ENCODE data around the gene POU2AF3. TPM values are rescaled to one million over a fixed set of nuclear protein-coding genes. Genes with fewer than 3 reads are reported as not detected.

The POU2AF3 gene
- total and polyA plus RNA-seq, 10 of the 15 experiments (the other 5 are each of a cell fraction or from before 2014, with no cell fraction given): 0.17 TPM; not detected in 8

- ChIA-PET POLR2A (no interaction called here), SMC1A (ENCODE audit: uncharacterized antibody, unreplicated experiment) (no interaction called here), CTCF (interaction anchor here (1.5 kb wide), 1 partner anchor 117 kb away, joined by 5 read pairs; no protein-coding TSS in a partner anchor), RAD21 (ENCODE audit: unreplicated experiment) (no interaction called here)
- H3K4me1 ChIP-seq (ENCODE audit: control insufficient read depth, insufficient read depth, low read length): no peaks in the 10 kb centered on the region
- H3K27me3 ChIP-seq (replicated peaks in 1 of 2; ENCODE audit: control insufficient read depth in 2 of 2, insufficient read depth in 2 of 2, low read length in 1 of 2): no peaks in the 10 kb centered on the region; a peak in 1 of 4 replicates
- TF ChIP-seq NFXL1 (IDR thresholded peaks at IDR 0.05; ENCODE audit: borderline replicate concordance) (no peak), ZNF687 (IDR thresholded peaks at IDR 0.05) (no peak), EZH2 (IDR thresholded peaks at IDR 0.05; ENCODE audit: borderline replicate concordance, control insufficient read depth, low read depth, low read length) (no peak), FOS (IDR thresholded peaks at IDR 0.05; ENCODE audit: borderline replicate concordance, extremely low read depth, insufficient read length) (no peak), TCF12 (IDR thresholded peaks at IDR 0.05; ENCODE audit: low read depth, low read length) (no peak), IRF3 (IDR thresholded peaks at IDR 0.05) (no peak), E4F1 (IDR thresholded peaks at IDR 0.05; ENCODE audit: borderline replicate concordance, partially characterized antibody) (no peak), FOXK2 (IDR thresholded peaks at IDR 0.05) (no peak), SIX5 (IDR thresholded peaks at IDR 0.05; ENCODE audit: low read depth, low read length, severe bottlenecking) (no peak), CREB1 (IDR thresholded peaks at IDR 0.05; ENCODE audit: low read depth) (no peak)
- TF ChIP-seq, protein P1, sequence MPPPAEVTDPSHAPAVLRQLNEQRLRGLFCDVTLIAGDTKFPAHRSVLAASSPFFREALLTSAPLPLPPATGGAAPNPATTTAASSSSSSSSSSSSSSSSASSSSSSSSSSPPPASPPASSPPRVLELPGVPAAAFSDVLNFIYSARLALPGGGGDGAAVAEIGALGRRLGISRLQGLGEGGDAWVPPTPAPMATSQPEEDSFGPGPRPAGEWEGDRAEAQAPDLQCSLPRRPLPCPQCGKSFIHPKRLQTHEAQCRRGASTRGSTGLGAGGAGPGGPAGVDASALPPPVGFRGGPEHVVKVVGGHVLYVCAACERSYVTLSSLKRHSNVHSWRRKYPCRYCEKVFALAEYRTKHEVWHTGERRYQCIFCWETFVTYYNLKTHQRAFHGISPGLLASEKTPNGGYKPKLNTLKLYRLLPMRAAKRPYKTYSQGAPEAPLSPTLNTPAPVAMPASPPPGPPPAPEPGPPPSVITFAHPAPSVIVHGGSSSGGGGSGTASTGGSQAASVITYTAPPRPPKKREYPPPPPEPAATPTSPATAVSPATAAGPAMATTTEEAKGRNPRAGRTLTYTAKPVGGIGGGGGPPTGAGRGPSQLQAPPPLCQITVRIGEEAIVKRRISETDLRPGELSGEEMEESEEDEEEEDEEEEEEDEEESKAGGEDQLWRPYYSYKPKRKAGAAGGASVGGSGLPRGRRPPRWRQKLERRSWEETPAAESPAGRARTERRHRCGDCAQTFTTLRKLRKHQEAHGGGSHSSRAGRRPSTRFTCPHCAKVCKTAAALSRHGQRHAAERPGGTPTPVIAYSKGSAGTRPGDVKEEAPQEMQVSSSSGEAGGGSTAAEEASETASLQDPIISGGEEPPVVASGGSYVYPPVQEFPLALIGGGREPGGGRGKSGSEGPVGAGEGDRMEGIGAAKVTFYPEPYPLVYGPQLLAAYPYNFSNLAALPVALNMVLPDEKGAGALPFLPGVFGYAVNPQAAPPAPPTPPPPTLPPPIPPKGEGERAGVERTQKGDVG (CRISPR knock-in tag; IDR thresholded peaks at IDR 0.05): no peak
- no peaks in the 10 kb centered on the region for H3K9me3 ChIP-seq (replicated peaks; ENCODE audit: control insufficient read depth, insufficient read depth, low read length)
- no peaks in the 10 kb centered on the region for H3K79me2 ChIP-seq (ENCODE audit: control insufficient read depth, insufficient read depth, low read length)
- H3K4me2 ChIP-seq (ENCODE audit: control insufficient read depth, insufficient read depth): no peak overlapping the region
- no peaks in the 10 kb centered on the region for H3K36me3 ChIP-seq (ENCODE audit: control insufficient read depth in 2 of 2, insufficient read depth in 2 of 2, low read length in 1 of 2)
- H2AFZ ChIP-seq (ENCODE audit: control insufficient read depth, low read depth, low read length): no peak overlapping the region
- no TSS peak for BruUV-seq (replicated peaks)
- no peak overlapping the region for H3K27ac ChIP-seq (ENCODE audit: control insufficient read depth, insufficient read depth)
- in situ Hi-C loops (cut with MboI) (no loop called here), intact Hi-C loops (cut with micrococcal nuclease; ENCODE audit: unreplicated experiment) (no loop called here)
- DNase-seq (ENCODE audit: low read depth, low spot score): no peak
- H3K4me3 ChIP-seq: no peak overlapping the region
- no peak overlapping the region for H3K9ac ChIP-seq (ENCODE audit: control insufficient read depth, insufficient read depth, low read length)
- WGBS (ENCODE audit: insufficient coverage, insufficient replicate concordance, low lambda C conversion rate, missing lambda C conversion rate): 45% methylated on average over 5 of the region's 5 CpGs
- H4K20me1 ChIP-seq (ENCODE audit: control insufficient read depth, insufficient read depth): no peaks in the 10 kb centered on the region
- no peak for ATAC-seq
- no peak for FAIRE-seq
Observed at GRCh38 chr11:111306321-111306720, 8.0 kb downstream of the POU2AF3 start.
